Activated CD8-positive, alpha-beta memory T cell treated with anti-CD3 and anti-CD28 coated beads for 48 hours (primary cell): ENCODE measurements around the gene VPS33B.

Experiments
- DNase-seq, 3 experiments: peaks; one replicate each; pipeline ENCODE4 v3.0.0-alpha.2; 2020; ENCODE audit warnings: low read depth in 2 of 3, low spot score in 2 of 3

Gene VPS33B

DNA sequence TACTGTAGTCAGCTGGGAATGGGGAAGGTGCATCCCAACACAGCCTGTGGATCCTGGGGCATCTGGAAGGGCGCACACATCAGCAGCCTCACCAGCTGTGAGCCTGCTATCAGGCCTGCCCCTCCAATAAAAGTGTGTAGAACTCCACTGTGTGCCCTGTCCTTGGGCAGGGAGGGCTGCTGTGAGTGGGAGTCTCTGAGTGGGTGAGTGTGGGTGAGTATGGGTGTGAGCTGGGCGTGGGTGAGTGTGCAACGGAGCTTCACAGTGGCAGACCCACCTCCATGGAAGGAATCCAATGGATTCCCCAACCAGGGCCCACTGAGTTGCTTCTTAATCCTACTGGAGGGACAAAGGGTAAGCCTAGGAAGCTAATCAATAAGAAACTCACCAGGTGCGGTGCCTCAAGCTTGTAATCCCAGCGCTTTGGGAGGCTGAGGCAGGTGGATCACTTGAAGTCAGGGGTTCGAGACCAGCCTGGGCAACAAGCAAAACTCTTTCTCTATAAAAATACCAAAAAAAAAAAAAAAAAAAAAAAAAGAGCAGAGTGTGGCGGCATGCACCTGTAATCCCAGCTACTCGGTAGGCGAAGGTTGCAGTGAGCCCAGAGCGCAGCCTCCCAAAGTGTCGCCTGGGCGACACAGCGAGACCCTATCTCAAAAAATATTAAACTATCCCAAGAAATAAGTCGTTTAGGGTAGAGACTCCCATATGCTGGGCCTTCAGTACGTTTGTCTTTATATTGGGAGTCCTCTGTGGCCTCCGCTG, 68.3 kb downstream of the VPS33B start:
- no peak for DNase-seq

DNA sequence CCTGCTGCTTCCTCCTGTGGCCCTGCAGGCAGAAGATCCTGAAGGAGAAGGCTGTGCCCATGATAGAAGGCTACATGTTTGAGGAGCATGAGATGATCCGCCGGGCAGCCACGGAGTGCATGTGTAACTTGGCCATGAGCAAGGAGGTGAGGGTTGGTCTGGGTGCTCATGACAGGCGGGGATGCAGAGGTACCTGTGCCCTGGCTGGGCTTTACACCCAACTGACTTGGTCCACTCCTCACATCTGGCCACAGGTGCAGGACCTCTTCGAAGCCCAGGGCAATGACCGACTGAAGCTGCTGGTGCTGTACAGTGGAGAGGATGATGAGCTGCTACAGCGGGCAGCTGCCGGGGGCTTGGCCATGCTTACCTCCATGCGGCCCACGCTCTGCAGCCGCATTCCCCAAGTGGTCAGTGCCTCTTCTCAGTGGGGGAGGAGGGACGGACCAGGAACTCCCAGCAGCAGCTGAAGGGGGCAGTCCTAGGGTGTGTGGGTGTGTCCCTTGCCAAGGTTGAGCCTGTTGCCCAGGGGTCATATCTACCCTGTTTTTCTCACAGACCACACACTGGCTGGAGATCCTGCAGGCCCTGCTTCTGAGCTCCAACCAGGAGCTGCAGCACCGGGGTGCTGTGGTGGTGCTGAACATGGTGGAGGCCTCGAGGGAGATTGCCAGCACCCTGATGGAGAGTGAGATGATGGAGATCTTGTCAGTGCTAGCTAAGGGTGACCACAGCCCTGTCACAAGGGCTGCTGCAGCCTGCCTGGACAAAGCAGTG, 69.3 kb downstream of the VPS33B start:
- DNase-seq: no peak

DNA sequence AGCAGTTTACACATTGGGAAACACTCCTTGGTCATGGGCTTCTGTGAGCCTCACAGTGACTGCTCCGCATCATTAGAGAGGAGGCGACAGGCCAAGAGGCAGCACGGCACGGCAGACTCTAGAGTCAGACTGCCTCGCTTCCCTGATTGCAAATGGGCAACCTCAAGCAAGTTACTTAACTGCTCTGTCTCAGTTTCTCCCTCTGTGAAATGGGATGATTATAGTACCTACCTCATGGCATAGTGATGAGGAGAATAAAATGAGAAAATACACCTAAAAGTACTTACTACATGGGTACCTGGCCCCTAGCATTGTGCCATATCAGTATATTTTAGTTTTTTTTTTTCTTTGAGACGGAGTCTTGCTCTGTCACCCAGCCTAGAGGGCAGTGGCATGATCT, 71.7 kb downstream of the VPS33B start:
- no peak for DNase-seq

DNA sequence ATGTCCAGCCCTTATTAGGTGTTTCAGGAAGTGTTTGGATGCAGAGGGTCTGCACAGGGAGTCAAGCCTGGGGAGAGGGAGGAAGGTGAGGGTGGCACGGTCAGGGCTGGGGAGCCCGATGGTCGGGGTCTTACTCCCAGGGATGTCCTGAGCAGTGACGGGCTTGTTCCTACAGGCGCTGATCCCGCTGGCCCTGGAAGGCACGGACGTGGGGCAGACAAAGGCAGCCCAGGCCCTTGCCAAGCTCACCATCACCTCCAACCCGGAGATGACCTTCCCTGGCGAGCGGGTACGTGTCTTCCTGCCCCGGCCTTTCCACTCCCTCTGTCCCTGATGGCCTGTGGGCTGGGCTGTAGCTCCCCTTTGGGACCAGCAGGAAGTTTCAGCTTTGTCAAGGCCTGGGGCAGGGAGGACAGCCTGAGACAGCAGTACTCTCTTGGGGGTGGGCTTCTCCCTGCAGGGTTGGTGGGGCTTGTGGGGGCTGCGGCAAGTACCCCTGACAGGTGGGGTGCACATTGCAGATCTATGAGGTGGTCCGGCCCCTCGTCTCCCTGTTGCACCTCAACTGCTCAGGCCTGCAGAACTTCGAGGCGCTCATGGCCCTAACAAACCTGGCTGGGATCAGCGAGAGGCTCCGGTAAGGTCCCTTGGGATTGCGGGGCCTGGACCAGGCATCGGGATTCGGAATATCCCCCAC, 72.3 kb downstream of the VPS33B start:
- DNase-seq: no peak
